ENCODE data around the gene FKBP4. TPM values are rescaled to one million over a fixed set of nuclear protein-coding genes. Genes with fewer than 3 reads are reported as not detected.

Gene FKBP4
- total and polyA plus RNA-seq, 2 donors (not counting 3 experiments of a cell fraction or from before 2014, with no cell fraction given), result 31.0 to 85.6 TPM

DNA sequence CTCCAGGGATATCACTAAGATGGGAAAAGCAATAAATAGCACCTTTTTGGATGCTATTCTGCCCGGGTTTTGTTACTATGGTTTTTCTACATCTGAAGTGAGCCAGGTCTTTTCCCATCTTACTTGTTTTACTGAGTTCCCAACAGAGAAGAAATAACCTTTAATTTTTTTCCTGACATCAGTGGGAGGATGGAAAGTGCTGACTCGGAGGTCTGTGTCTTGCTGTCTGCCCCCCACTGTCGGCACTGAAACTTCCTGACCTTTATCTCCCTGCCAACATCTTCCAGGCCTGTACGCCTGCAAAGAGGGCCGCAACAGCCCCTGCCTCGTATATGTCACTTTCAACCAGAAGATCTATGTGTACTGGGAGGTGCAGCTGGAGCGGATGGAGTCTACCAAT, 28.7 kb downstream of the FKBP4 start:
- H3K9me3 ChIP-seq (replicated peaks; ENCODE audit: control insufficient read depth, insufficient read depth, low read length), result no peaks in the 10 kb centered on the region
- no peak overlapping the region for H3K9ac ChIP-seq (replicated peaks; ENCODE audit: extremely low read depth, insufficient read depth, low read length)
- no peaks in the 10 kb centered on the region for H3K4me1 ChIP-seq (ENCODE audit: control insufficient read depth, extremely low read depth, insufficient read depth, low read length)
- H3K27ac ChIP-seq (ENCODE audit: insufficient read depth, low read depth, low read length), result no peak overlapping the region
- no peaks in the 10 kb centered on the region for H3K79me2 ChIP-seq (ENCODE audit: control insufficient read depth, insufficient read depth, low read length)
- ChIA-PET POLR2A (no interaction called here), CTCF (interaction anchor here (1.7 kb wide), 1 partner anchor 23 kb away, joined by 6 read pairs; no protein-coding TSS in a partner anchor)
- no peak overlapping the region for H3K4me3 ChIP-seq (replicated peaks in 1 of 3; ENCODE audit: insufficient read depth in 1 of 3, low read depth in 1 of 3, low read length in 3 of 3)
- H3K36me3 ChIP-seq (ENCODE audit: control insufficient read depth in 2 of 2, extremely low read depth in 1 of 2, insufficient read depth in 2 of 2, low read length in 2 of 2), result peaks cover 15 to 42% of the 10 kb centered on the region in 2 experiments
- intact Hi-C loops (cut with micrococcal nuclease), result no loop called here
- no peak overlapping the region for H2AFZ ChIP-seq (ENCODE audit: low read depth, low read length)
- no peak overlapping the region for H3K4me2 ChIP-seq (ENCODE audit: insufficient read depth, low read length)
- H3K9me1 ChIP-seq (replicated peaks; ENCODE audit: control insufficient read depth, extremely low read depth, insufficient read depth, low read length), result no peaks in the 10 kb centered on the region
- no peak for DNase-seq (ENCODE audit: low read depth, low spot score)
- TF ChIP-seq POLR2A (IDR thresholded peaks at IDR 0.05; ENCODE audit: low read depth, low read length) (no peak), EZH2 (IDR thresholded peaks at IDR 0.05; ENCODE audit: borderline replicate concordance, low read depth, low read length, severe bottlenecking) (no peak), JUN (IDR thresholded peaks at IDR 0.05; ENCODE audit: borderline replicate concordance, insufficient read depth, insufficient read length, low read depth) (no peak), FOS (IDR thresholded peaks at IDR 0.05; ENCODE audit: borderline replicate concordance, insufficient read depth, low read length) (no peak), MAX (IDR thresholded peaks at IDR 0.05; ENCODE audit: insufficient read depth, insufficient read length) (no peak), GATA2 (IDR thresholded peaks at IDR 0.05; ENCODE audit: insufficient read depth, insufficient read length, low read depth, low read length) (no peak)
- TF ChIP-seq, protein P1, sequence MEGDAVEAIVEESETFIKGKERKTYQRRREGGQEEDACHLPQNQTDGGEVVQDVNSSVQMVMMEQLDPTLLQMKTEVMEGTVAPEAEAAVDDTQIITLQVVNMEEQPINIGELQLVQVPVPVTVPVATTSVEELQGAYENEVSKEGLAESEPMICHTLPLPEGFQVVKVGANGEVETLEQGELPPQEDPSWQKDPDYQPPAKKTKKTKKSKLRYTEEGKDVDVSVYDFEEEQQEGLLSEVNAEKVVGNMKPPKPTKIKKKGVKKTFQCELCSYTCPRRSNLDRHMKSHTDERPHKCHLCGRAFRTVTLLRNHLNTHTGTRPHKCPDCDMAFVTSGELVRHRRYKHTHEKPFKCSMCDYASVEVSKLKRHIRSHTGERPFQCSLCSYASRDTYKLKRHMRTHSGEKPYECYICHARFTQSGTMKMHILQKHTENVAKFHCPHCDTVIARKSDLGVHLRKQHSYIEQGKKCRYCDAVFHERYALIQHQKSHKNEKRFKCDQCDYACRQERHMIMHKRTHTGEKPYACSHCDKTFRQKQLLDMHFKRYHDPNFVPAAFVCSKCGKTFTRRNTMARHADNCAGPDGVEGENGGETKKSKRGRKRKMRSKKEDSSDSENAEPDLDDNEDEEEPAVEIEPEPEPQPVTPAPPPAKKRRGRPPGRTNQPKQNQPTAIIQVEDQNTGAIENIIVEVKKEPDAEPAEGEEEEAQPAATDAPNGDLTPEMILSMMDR (IDR thresholded peaks at IDR 0.05; ENCODE audit: extremely low read depth in 1 of 2, insufficient read depth in 1 of 2, low read depth in 1 of 2, low read length in 2 of 2), result no peak
- dilution Hi-C loops (cut with MboI; ENCODE audit: extremely low pct_ligation_motif_present, low sequenced_read_pairs), result no loop called here
- H4K20me1 ChIP-seq (replicated peaks; ENCODE audit: control insufficient read depth, extremely low read depth, insufficient read depth, low read length), result no peaks in the 10 kb centered on the region
- FAIRE-seq, result no peak
- no TSS peak for BruUV-seq (replicated peaks)
- H3K27me3 ChIP-seq (ENCODE audit: control insufficient read depth in 2 of 2, insufficient read depth in 2 of 2, low read length in 2 of 2), result no peaks in the 10 kb centered on the region
